GM12878 (cell line): ENCODE measurements around the gene CDC16. TPM values are rescaled to one million over a fixed set of nuclear protein-coding genes. Genes with fewer than 3 reads are reported as not detected.

Source experiments
- ATAC-seq: fragments of 200-7000 bp; cut with Tn5 transposase; 3 replicates; pipeline ENCODE4 v1.9.1; 2020; ENCODE audit warnings: mild to moderate bottlenecking, moderate library complexity
- BruUV-seq: library from RNA; stranded (reverse); fragments of 400-500 nt; replicated peaks from 2 replicates; lab custom pipeline; 2021; lab: Mats Ljungman, UMichigan
- CTCF ChIA-PET: fragments of 300-600 bp; sonication (Branson Sonifier 250); formaldehyde crosslinking; extraction: SDS; loops from one replicate; lab custom pipeline; 2021; ENCODE audit warnings: inconsistent platforms; lab: Yijun Ruan, JAX
- POLR2A ChIA-PET: fragments of 350-600 bp; formaldehyde crosslinking; extraction: SDS; loops from one replicate; lab custom pipeline; 2021; ENCODE audit warnings: inconsistent platforms; lab: Charles Lee
- RAD21 ChIA-PET: fragments of 300-600 bp; sonication (Branson Sonifier 250); formaldehyde crosslinking; loops from one replicate; lab custom pipeline; 2023; ENCODE audit warnings: antibody characterized with exemption; ENCODE audit not compliant: unreplicated experiment; lab: Charles Lee
- SMC1A ChIA-PET: fragments of 300-600 bp; sonication (Branson Sonifier 250); formaldehyde crosslinking; loops from one replicate; lab custom pipeline; 2023; ENCODE audit not compliant: unreplicated experiment, uncharacterized antibody; lab: Charles Lee
- DNase-seq: peaks from one replicate; pipeline ENCODE4 v3.0.0-alpha.2; 2011; ENCODE audit warnings: low read depth, low spot score
- FAIRE-seq: peaks from 3 replicates; lab custom pipeline; 2011; peaks lifted over from hg19 to GRCh38; lab: Jason Lieb, UNC
- H2AFZ ChIP-seq: 2 replicates; pipeline ENCODE4 v1.6.0; 2011; ENCODE audit warnings: low read depth, low read length, control low read depth; ENCODE audit not compliant: control insufficient read depth
- H3K27ac ChIP-seq: 2 replicates; pipeline ENCODE4 v1.5.1; 2011; ENCODE audit warnings: control low read depth; ENCODE audit not compliant: control insufficient read depth, insufficient read depth
- H3K27me3 ChIP-seq, 2 experiments: replicated peaks in 1 of 2; 2 replicates each; pipeline versions ENCODE4 v1.6.0 to v1.6.1; 2011; ENCODE audit warnings: low read length in 1 of 2; ENCODE audit not compliant: control insufficient read depth in 2 of 2, insufficient read depth in 2 of 2
- H3K36me3 ChIP-seq, 2 experiments: 2 replicates each; pipeline ENCODE4 v1.5.1; 2011; ENCODE audit warnings: low read length in 1 of 2; ENCODE audit not compliant: control insufficient read depth in 2 of 2, insufficient read depth in 2 of 2
- H3K4me1 ChIP-seq: 2 replicates; pipeline ENCODE4 v1.6.1; 2011; ENCODE audit warnings: mild to moderate bottlenecking, low read length, moderate library complexity, mixed read lengths; ENCODE audit not compliant: control insufficient read depth, insufficient read depth
- H3K4me2 ChIP-seq: 2 replicates; pipeline ENCODE4 v1.6.0; 2011; ENCODE audit warnings: control low read depth; ENCODE audit not compliant: control insufficient read depth, insufficient read depth
- H3K4me3 ChIP-seq: fragments of 200-600 bp; sonication (generic); 2 replicates; pipeline ENCODE4 v1.5.1; 2016
- H3K79me2 ChIP-seq: 2 replicates; pipeline ENCODE4 v1.6.0; 2011; ENCODE audit warnings: low read length; ENCODE audit not compliant: control insufficient read depth, insufficient read depth
- H3K9ac ChIP-seq: 2 replicates; pipeline ENCODE4 v1.8.0; 2011; ENCODE audit warnings: low read length, control low read depth, mixed read lengths; ENCODE audit not compliant: control insufficient read depth, insufficient read depth
- H3K9me3 ChIP-seq: replicated peaks from 3 replicates; pipeline ENCODE4 v1.5.1; 2011; ENCODE audit warnings: mild to moderate bottlenecking, low read length; ENCODE audit not compliant: control insufficient read depth, insufficient read depth
- H4K20me1 ChIP-seq: 2 replicates; pipeline ENCODE4 v1.6.0; 2011; ENCODE audit not compliant: control insufficient read depth, insufficient read depth
- BCL3 ChIP-seq: IDR thresholded peaks from 2 replicates; pipeline ENCODE4 v1.6.1; 2011; ENCODE audit warnings: borderline replicate concordance, low read depth, mild to moderate bottlenecking, moderate library complexity, low read length; ENCODE audit not compliant: insufficient read depth, poor library complexity, severe bottlenecking
- HCFC1 ChIP-seq: fragments of 150-350 bp; IDR thresholded peaks from 2 replicates; pipeline ENCODE4 v1.6.1; 2014; ENCODE audit warnings: low read length
- MEF2B ChIP-seq: fragments of 450-650 bp; IDR thresholded peaks from 2 replicates; pipeline ENCODE4 v1.6.1; 2018; ENCODE audit warnings: mild to moderate bottlenecking, moderate library complexity; ENCODE audit not compliant: partially characterized antibody, poor library complexity, severe bottlenecking
- MTA3 ChIP-seq: IDR thresholded peaks from 2 replicates; pipeline ENCODE4 v1.6.1; 2012; ENCODE audit warnings: low read length, inconsistent platforms, borderline replicate concordance
- NFYB ChIP-seq: IDR thresholded peaks from 2 replicates; pipeline ENCODE4 v1.6.1; 2011; ENCODE audit warnings: low read depth, mild to moderate bottlenecking, low read length, improper control_type of control experiment, moderate library complexity; ENCODE audit not compliant: insufficient read depth
- POU2F2 ChIP-seq: IDR thresholded peaks from 3 replicates; pipeline ENCODE4 v1.6.1; 2011; ENCODE audit warnings: low read depth, mild to moderate bottlenecking, low read length, borderline replicate concordance
- RBBP5 ChIP-seq: fragments of 200-600 bp; sonication (generic); conservative IDR thresholded peaks from 2 replicates; pipeline ENCODE4 v1.6.1; 2016
- SIN3A ChIP-seq: IDR thresholded peaks from 2 replicates; pipeline ENCODE4 v1.6.1; 2012; ENCODE audit warnings: low read depth, low read length, improper control_type of control experiment
- SMARCA5 ChIP-seq: fragments of 450-650 bp; IDR thresholded peaks from 2 replicates; pipeline ENCODE4 v1.6.1; 2017; ENCODE audit warnings: mild to moderate bottlenecking
- WRNIP1 ChIP-seq: IDR thresholded peaks from 2 replicates; pipeline ENCODE4 v1.6.1; 2011; ENCODE audit warnings: low read depth, low read length, improper control_type of control experiment, borderline replicate concordance
- YBX1 ChIP-seq: fragments of 450-650 bp; IDR thresholded peaks from 2 replicates; pipeline ENCODE4 v1.6.1; 2016; ENCODE audit warnings: antibody characterized with exemption
- WGBS: methylation state at CpG from one replicate; pipeline ENCODE4 v1.1.6; 2016; ENCODE audit warnings: low lambda C conversion rate; ENCODE audit not compliant: insufficient replicate concordance, insufficient coverage; ENCODE audit errors: missing lambda C conversion rate; 5-methylcytosine and 5-hydroxymethylcytosine counted together
- in situ Hi-C: fragments of 300-500 bp; cut with MboI; formaldehyde crosslinking; loops from 9 replicates; pipeline ENCODE4 v1.14.3; 2018; ENCODE audit warnings: mixed read lengths
- intact Hi-C: fragments of 100-400 bp; cut with micrococcal nuclease; formaldehyde crosslinking; loops from one replicate; pipeline ENCODE4 v1.14.2; 2022; ENCODE audit not compliant: unreplicated experiment
- polyA plus RNA-seq, 11 experiments: library from polyadenylated mRNA; depleted of rRNA in 4 of 11; unstranded in 6 of 11; stranded (reverse) in 5 of 11; fragments of >200 nt; fragmentation: Nextera tagmentation in 4 of 11; fragmentation: Illumina TruSeq in 1 of 11; extraction: Ambion mirVana in 4 of 11; extraction: Trizol in 1 of 11; gene quantifications; 1 replicate in 1 of 11; 2 replicates in 10 of 11; pipeline versions ENCODE4 v1.2.1 to v1.2.3, GENCODE V29; 2011 to 2016; ENCODE audit warnings: inconsistent platforms in 2 of 11, missing spikeins in 2 of 11, low read depth in 1 of 11
- total RNA-seq, 4 experiments: library from RNA; depleted of rRNA in 3 of 4; stranded (reverse); fragments of >200 nt in 3 of 4; fragmentation: Illumina TruSeq in 1 of 4; extraction: Trizol in 1 of 4; gene quantifications; 2 replicates each; pipeline versions ENCODE4 v1.2.1 to v1.2.3, GENCODE V29; 2013 to 2021
- TF ChIP-seq, protein P1 (sequence below): IDR thresholded peaks from 2 replicates; pipeline ENCODE4 v1.6.1; 2012; ENCODE audit warnings: low read depth, low read length, improper control_type of control experiment

Gene CDC16
- total and polyA plus RNA-seq, 10 of the 15 experiments (the other 5 are each of a cell fraction or from before 2014, with no cell fraction given), result 15.4 to 92.9 (median 31.4) TPM

GRCh38 chr13:114319441-114319913, 84.8 kb downstream of the CDC16 start:
- H3K9ac ChIP-seq, result no peak overlapping the region
- no peak overlapping the region for H3K4me3 ChIP-seq
- RAD21 ChIA-PET, result interaction anchor here (0.8 to 1.3 kb wide), 2 partner anchors 27 to 83 kb away, joined by 3 to 4 read pairs; no protein-coding TSS in a partner anchor
- no peaks in the 10 kb centered on the region for H3K9me3 ChIP-seq
- peaks cover 65% of the 10 kb centered on the region for H3K79me2 ChIP-seq
- SMC1A ChIA-PET, result interaction anchor here (0.9 to 5.2 kb wide), 4 partner anchors 8 to 38 kb away, joined by 3 to 43 read pairs (median 3); partner anchors contain the start of gene UPF3A
- H3K27me3 ChIP-seq, result no peaks in the 10 kb centered on the region
- peaks cover 7 to 16% of the 10 kb centered on the region in 2 experiments for H3K36me3 ChIP-seq
- H3K27ac ChIP-seq, result no peak overlapping the region; the same call in 1 of the 2 replicates
- 95% methylated on average over 3 of the region's 3 CpGs for WGBS
- TF ChIP-seq BCL3, result no peak
- peaks cover 2% of the 10 kb centered on the region; the same call in 1 of the 2 replicates for H4K20me1 ChIP-seq
- DNase-seq (no peak), FAIRE-seq (no peak), ATAC-seq (no peak)
- no peak overlapping the region for H2AFZ ChIP-seq
- CTCF ChIA-PET, result interaction anchor here (1.0 to 2.5 kb wide), 3 partner anchors 8 to 20 kb away, joined by 4 to 11 read pairs (median 5); no protein-coding TSS in a partner anchor
- no peaks in the 10 kb centered on the region for H3K4me1 ChIP-seq
- intact Hi-C loops (no loop called here), in situ Hi-C loops (no loop called here)
- peak overlapping the region; percentile 11 for H3K4me2 ChIP-seq
- BruUV-seq, result TSS peak; percentile 1
- POLR2A ChIA-PET, result interaction anchor here (1.5 to 3.5 kb wide), 3 partner anchors 14 to 38 kb away, joined by 8 to 19 read pairs (median 9); partner anchors contain the start of gene UPF3A

GRCh38 chr13:114320065-114320464, 85.4 kb downstream of the CDC16 start:
- in situ Hi-C loops (no loop called here), intact Hi-C loops (no loop called here)
- ChIA-PET RAD21 (interaction anchor here (0.8 to 1.3 kb wide), 2 partner anchors 26 to 84 kb away, joined by 3 to 4 read pairs; no protein-coding TSS in a partner anchor), SMC1A (interaction anchor here (0.9 to 5.2 kb wide), 3 partner anchors 9 to 39 kb away, joined by 3 to 43 read pairs (median 3); partner anchors contain the start of gene UPF3A), POLR2A (interaction anchor here (2.3 to 3.5 kb wide), 2 partner anchors 14 to 38 kb away, joined by 9 to 19 read pairs; partner anchors contain the start of gene UPF3A), CTCF (interaction anchor here (1.0 kb wide), 1 partner anchor 13 kb away, joined by 4 read pairs; no protein-coding TSS in a partner anchor)
- H3K79me2 ChIP-seq, result peaks cover 59% of the 10 kb centered on the region
- BruUV-seq, result no TSS peak
- H3K27me3 ChIP-seq, result no peaks in the 10 kb centered on the region
- H2AFZ ChIP-seq, result no peak overlapping the region
- DNase-seq (no peak), FAIRE-seq (no peak), ATAC-seq (peak; percentile 19)
- H4K20me1 ChIP-seq, result peaks cover 2% of the 10 kb centered on the region; the same call in 1 of the 2 replicates
- H3K4me3 ChIP-seq, result no peak overlapping the region
- H3K4me2 ChIP-seq, result peak overlapping the region; percentile 25; the same call in 1 of the 2 replicates
- no peak overlapping the region for H3K27ac ChIP-seq
- H3K9me3 ChIP-seq, result no peaks in the 10 kb centered on the region
- peaks cover 12 to 21% of the 10 kb centered on the region in 2 experiments for H3K36me3 ChIP-seq
- H3K9ac ChIP-seq, result no peak overlapping the region
- no peaks in the 10 kb centered on the region for H3K4me1 ChIP-seq
- TF ChIP-seq, protein P1, sequence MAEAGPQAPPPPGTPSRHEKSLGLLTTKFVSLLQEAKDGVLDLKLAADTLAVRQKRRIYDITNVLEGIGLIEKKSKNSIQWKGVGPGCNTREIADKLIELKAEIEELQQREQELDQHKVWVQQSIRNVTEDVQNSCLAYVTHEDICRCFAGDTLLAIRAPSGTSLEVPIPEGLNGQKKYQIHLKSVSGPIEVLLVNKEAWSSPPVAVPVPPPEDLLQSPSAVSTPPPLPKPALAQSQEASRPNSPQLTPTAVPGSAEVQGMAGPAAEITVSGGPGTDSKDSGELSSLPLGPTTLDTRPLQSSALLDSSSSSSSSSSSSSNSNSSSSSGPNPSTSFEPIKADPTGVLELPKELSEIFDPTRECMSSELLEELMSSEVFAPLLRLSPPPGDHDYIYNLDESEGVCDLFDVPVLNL, result no peak
- TF ChIP-seq WRNIP1, result no peak
- TF ChIP-seq YBX1, result no peak
- no peak for TF ChIP-seq MTA3
- no peak for TF ChIP-seq POU2F2
- no peak for TF ChIP-seq HCFC1
- no peak for TF ChIP-seq MEF2B
- no peak for TF ChIP-seq RBBP5
- no peak for TF ChIP-seq SMARCA5
- TF ChIP-seq NFYB, result no peak
- TF ChIP-seq BCL3, result no peak
- no peak for TF ChIP-seq SIN3A
